ENCODE data around the gene NPBWR2.
"Not testable (repeated sequence)": the region's sequence is repeated elsewhere in the genome, so short reads cannot be mapped to it uniquely, and the experiment has no call there.

The NPBWR2 gene

DNA sequence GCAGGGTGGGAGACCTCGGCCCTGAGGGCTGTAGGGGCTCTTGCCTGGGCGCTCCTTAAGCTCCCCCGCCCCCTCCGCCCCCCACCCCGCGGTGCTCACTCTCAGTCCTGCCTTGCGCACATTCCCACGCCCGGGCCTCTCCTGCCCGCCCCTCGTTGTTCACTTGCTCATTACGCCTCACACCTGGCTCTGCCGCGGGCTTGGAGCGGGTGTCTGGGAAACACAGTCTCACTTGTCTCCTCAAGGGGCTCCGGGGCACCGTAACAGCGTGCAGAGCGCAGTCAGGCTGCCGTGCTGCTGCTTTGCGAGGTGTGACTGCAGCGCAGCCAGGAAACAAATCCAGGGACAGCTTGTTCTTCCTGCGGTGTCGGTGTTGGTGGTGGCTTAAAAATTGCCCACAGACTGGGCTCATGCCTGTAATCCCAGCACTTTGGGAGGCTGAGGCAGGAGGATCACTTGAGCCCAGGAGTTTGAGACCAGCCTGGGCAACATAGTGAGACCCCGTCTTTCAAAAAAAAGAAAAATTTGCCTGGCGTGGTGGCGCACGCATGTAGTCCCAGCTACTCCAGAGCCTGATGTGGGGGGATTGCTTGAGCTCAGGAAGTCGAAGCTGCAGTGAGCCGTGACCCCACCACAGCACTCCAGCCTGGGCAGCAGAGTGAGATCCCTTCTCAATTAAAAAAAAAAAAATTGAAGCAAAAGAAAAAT lies 4.6 kb downstream of the NPBWR2 start:
- no peak for DNase-seq

DNA sequence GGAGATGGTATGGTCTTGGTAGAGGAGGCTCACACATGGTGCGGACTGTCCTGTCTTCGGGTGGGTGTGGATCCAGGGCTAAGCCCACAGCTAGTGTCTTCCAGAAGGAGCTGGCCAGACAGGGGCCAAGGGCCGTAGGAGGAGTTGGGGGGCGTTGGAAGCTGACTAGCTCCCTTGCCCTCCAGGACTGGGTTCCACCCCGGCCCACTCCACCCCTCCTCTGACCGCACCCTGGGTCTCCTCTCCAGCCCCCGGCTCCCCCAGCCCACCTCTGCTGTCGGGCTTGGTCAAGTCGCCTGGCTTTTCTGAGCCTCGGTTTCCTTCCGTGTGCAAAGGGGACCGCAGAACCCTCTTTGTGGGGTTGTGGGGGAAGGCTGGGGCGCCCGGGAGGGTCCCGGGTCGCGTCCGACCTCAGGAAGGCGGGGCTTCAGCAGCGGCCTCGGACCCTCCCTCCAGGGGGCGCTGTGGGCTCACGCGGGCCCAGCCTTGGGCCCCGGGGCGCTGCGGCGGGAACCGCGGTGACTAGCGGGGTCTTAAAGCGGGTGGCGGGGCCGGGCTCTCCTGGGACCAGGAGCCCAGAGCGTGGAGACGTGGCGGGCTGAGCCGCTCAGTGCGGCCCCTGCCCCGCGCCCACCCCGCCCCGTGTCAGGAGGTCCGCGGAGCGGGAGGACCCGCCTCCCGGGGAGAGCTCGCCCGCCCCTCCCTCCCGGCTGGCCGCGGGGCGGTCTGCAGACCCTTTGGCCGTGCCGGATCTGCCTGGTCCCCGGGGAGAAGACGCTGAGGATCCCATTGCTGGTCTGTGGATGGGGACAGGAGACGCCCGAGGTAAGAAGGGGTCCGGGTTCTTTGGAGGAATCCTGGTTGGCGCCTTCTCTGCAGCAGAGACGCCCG lies 5.4 kb downstream of the NPBWR2 start:
- no peak for DNase-seq

DNA sequence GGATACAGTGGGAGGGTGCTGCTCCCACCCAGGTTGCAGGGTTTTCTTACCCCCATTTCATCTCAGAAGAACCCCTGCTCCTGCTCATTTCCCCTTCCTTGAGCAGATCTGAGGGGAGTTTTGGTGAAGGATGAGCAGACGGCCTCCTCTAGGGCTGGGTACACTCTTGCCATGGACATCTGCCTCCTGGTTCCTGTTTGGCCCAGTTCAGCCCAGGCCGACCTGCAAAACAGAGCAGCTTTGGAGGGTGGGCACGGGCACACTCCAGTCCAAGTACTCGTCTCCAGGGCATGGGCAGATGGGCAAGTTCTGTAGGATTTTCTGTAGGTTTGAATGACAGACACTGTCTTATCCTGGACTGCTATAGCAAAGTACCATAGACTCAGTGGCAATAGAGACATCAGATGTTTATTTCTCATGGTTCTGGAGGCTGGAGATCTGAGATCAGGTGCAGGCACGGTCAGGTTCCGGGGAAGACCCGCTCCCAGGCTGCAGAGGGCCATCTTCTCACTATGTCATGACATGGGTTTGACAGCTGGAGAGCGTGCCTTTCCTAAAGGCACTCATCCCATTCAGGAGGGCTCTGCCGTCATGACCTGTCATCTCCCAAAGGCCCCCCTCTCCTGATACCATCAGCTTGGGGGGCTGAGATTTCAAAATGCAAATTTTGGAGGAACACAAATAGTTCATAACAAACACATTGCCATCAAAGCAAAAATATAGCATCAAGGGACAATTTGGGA lies 6.2 kb downstream of the NPBWR2 start:
- no peak for DNase-seq

DNA sequence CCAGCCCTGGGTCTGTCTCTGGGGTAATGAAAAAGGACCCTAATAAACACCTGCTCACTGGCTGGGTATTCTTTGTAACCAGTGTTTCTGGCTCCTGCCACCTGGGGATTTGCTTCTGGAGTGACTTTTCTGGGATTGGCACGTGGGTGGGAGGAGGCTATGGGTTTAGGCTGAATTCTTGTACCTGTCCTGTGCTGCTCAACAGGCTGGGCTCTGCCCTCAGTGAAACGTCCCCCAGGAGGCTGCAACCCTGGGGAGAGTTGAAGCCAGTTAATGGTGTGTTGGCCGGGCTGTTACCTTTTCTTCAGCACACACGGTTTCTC lies 6.8 kb downstream of the NPBWR2 start:
- no peak for DNase-seq

DNA sequence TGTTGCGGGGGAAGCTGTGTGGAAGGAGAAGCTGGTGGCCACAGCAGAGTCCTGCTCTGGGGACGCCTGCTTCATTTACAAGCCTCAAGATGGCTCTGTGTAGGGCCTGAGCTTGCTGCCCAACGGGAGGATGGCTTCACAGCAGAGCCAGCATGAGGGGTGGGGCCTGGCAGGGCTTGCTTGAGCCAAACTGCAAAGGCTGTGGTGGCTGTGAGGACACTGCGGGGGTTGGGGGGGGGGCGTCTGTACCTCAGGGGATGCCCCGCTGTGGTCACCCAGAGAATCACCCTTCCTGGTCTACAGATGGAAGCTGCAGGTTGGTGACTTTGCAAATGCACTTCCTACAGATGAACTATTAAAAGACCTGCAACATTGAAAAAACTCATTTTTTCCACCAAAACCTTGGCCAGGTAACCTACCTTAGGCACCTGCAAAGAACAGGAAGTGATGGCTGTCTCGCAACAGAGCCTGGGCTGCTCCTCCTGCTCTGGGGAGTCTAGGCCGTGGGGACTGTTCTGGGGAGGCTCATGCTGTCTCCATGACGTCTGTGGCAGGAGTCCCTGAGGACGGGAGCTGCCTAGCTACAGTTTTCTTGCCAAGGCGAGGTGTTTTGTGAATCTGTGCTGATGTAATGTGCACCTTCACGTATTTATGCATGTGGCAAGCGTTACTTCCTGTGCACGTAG lies 7.3 kb downstream of the NPBWR2 start:
- no peak for DNase-seq

DNA sequence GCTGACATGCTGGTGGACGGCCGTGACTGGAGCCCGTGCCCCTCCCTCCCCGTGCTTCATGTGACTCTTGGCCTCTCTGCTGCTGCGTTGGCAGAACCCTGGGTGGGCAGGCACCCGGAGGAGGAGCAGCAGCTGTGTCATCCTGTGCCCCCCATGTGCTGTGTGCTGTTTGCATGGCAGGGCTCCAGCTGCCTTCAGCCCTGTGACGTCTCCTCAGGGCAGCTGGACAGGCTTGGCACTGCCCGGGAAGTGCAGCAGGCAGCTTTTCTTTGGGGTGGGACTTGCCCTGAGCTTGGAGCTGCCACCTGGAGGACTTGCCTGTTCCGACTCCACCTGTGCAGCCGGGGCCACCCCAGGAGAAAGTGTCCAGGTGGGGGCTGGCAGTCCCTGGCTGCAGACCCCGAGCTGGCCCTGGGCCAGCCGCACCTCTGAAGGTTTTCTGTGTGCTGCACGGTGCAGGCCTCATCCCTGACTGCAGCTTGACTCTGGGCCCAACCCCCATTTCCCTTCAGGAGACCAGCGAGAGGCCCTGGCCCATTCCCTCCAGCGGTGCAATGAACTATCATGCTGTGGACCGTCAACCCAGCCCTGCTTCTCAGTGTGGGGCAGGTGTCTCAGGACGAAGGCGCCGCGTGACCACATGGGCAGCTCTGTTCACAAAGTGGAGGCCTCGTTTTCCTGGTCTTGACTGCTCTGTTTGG lies 8.1 kb downstream of the NPBWR2 start:
- DNase-seq, result no peak

DNA sequence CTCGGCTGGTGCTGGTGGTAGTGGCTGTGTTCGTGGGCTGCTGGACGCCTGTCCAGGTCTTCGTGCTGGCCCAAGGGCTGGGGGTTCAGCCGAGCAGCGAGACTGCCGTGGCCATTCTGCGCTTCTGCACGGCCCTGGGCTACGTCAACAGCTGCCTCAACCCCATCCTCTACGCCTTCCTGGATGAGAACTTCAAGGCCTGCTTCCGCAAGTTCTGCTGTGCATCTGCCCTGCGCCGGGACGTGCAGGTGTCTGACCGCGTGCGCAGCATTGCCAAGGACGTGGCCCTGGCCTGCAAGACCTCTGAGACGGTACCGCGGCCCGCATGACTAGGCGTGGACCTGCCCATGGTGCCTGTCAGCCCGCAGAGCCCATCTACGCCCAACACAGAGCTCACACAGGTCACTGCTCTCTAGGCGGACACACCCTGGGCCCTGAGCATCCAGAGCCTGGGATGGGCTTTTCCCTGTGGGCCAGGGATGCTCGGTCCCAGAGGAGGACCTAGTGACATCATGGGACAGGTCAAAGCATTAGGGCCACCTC lies 8.8 kb downstream of the NPBWR2 start:
- no peak for DNase-seq

DNA sequence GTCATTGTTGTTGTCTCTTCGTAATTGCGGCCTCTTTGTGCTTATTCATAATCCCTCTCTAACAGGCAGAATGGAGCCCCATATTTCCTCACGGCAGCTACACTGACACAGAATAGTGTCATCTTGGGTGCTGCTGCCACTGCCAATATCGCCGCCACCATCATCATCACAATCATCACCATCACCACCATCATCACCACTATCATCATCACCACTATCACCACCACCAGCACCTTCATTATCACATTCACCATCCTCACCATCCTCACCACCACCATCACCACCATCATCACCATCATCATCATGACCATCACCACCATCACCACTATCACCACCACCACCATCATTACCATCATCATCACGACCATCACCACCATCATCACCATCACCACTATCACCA lies 10.8 kb downstream of the NPBWR2 start:
- no peak for DNase-seq

DNA sequence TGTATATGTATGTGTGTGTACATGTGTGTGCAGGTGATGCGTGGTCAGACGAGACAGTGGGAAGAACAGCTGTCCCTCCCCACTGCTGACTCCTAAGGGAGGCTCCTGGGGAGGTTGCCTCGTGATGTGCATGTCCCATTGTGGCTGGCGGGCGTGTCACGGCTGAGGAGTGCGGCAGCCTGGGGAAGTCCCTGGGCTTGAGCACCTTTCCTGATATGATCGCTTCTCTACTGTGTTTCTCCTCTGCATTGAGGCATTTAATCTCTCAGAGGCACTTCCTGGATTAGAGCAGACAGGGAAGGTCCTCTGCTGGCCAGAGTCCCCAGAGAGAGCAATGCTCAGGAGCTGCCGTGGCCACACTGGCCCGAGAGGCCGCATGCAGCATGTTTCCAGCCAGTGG lies 11.4 kb downstream of the NPBWR2 start:
- no peak for DNase-seq

DNA sequence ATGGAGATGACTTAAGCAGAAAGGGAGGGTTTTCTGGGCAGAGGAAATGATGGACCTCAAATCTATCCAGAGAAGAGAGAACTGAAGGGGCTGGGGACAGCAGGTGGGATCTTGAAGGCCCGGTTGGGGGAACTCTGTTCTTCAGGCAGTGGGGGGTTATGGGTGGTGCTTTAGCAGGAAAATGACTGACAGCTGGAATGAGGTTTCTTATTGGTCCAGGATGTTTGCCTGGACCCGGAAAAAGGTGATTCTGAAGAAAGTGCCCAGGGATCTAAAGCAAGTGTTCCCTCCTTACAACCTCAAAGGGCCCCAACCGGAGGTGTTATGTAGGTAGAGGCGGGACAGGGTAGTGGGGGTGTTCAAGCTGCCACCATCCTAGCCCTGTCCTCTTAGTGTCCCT lies 11.9 kb downstream of the NPBWR2 start:
- DNase-seq, result no peak

DNA sequence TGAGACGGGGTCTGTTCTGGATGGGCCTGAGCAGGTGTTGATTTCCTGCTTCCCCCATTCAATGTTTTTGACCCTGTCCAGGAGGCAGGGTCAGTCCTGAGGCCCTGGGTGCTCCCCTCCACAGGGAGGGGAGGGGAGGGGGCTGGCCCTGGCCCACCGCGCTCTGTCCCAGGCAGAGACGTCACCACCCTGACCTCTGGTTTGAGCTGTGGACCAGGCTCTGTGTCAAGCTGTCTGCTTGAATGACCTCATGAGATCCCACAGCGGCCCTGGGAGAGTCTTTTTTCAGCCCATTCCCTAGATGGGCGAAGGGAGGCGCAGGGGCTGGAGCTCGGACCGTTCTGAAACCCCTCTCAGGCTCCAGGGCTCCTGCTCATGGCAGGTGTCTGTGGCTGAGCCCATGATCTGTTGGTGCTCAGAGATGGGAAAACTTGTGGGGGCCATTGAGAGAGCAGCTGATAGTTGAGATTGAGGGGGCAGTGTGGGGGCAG lies 14.3 kb downstream of the NPBWR2 start:
- DNase-seq, result no peak

DNA sequence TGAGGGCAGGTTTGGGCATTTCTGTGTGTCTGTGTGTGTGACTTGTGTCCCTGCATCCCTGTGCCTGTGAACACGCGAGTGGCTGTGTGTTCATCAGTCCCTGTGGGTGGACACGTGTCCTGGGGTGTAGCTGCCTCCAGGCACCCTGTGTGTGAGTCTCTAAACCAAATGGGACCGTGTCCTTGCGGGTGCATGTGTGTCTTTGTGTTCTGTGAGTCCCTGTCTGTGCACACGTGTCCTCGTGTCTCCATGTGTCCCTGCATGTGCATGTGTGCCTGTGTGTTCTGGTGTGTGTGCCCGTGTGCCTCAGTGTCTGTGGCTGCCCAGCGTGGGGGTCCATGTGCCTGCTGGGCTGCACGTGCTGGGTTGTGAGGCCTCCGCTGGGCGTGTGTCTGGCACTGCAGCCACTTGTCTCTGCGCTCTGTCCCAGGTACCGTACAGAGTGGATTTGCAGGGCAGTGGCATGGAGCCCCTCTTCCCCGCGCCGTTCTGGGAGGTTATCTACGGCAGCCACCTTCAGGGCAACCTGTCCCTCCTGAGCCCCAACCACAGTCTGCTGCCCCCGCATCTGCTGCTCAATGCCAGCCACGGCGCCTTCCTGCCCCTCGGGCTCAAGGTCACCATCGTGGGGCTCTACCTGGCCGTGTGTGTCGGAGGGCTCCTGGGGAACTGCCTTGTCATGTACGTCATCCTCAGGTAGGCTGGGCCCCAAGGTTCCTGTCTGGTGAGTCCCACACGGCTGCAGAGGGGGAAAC lies 14.9 kb downstream of the NPBWR2 start:
- no peak for DNase-seq

DNA sequence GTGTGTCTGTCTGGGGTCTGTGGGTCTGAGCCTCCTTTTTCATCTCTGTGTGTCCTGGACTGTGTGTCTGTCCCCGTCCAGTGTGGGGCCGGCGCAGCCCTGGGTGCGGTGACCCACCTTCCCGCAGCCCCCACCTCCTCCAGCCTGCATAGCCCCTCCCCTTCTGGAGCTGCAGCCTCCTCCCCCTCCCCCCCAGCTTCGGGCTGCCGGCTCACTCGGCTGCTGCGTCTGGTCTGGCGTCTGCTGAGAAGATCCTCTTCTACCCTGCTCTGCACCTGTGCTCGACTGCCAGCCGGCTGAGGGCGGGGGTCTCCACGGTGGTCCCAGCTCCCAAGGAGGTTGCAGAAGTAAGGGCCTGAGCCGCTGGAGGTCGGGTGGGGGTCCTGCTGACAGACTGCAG lies 15.6 kb downstream of the NPBWR2 start:
- no peak for DNase-seq

DNA sequence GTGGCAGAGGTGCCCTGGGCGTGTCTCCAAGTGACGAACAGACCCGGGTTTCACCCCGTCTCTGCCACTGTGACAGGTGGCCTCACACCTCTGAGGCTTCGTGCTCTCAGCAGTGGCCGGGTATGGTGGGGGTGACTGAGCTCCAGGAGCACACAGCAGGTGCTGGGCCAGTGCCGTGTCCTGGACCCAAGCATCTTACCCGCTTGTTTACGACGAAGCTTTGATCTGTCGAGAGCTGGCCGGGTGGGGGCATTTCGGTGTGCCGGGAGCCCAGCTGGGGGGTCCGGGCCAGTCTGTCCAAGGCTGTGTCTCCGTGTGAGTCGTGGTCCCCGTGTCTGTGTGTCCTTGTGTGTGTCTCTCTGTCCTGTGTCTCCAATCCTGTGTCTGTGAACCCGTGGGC lies 16.0 kb downstream of the NPBWR2 start:
- DNase-seq, result no peak

DNA sequence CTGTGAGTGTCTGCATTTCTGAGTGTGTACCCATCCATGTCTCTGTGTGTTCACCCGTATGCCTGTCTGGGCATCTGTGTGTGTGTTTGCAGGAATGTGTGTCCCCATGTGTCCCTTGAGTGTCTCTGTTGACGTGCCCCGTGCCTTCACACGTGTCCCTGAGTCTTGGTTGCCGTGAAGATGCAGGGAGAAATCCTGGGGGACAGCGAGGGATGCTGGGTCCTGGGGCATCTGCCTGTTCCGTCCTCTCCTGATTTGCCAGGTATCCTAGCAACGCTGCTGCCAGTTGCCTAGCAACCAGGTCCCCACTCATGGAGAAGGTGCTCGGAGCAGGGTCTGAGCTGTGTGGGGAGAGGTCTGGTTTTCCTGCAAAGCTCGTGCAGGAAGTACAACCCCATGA lies 17.2 kb downstream of the NPBWR2 start:
- no peak for DNase-seq

DNA sequence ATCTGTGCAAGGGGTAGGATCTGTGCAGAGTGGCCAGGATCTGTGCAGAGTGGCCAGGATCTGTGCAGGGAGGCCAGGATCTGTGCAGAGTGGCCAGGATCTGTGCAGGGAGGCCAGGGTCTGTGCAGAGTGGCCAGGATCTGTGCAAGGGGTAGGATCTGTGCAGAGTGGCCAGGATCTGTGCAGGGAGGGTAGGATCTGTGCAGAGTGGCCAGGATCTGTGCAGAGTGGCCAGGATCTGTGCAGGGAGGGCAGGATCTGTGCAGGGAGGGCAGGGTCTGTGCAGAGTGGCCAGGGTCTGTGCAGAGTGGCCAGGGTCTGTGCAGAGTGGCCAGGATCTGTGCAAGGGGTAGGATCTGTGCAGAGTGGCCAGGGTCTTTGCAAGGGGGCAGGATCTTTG lies 18.8 kb downstream of the NPBWR2 start:
- DNase-seq, result not testable (repeated sequence)

DNA sequence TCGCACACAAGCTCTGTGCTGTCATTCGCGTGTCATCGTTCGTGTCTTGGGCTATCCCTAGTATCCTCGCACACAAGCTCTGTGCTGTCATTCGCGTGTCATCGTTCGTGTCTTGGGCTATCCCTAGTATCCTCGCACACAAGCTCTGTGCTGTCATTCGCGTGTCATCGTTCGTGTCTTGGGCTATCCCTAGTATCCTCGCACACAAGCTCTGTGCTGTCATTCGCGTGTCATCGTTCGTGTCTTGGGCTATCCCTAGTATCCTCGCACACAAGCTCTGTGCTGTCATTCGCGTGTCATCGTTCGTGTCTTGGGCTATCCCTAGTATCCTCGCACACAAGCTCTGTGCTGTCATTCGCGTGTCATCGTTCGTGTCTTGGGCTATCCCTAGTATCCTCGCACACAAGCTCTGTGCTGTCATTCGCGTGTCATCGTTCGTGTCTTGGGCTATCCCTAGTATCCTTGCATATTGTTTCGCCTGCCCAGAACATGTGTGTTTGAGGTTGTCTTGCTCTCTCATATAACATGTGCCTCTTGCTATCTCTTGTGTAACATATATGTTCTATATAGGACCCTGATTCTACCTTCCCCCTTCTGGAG lies 20.0 kb downstream of the NPBWR2 start:
- DNase-seq, result not testable (repeated sequence)

DNA sequence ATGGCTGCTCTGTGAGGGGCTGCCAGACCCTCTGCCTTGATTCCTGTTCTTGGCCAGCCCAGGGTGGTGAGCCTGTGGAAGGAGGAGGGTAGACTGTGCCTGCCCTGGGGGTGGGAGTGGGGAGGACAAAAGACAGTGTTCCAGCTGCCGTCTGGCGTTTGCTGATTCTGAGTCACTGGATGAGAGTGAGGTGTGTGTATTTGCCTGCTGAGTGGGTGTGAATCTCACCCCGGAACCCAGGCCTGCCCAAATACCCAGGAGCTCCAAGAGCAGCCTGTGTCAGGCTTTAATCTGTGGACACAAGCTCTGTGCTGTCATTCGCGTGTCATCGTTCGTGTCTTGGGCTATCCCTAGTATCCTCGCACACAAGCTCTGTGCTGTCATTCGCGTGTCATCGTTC lies 20.6 kb downstream of the NPBWR2 start:
- DNase-seq, result no peak

DNA sequence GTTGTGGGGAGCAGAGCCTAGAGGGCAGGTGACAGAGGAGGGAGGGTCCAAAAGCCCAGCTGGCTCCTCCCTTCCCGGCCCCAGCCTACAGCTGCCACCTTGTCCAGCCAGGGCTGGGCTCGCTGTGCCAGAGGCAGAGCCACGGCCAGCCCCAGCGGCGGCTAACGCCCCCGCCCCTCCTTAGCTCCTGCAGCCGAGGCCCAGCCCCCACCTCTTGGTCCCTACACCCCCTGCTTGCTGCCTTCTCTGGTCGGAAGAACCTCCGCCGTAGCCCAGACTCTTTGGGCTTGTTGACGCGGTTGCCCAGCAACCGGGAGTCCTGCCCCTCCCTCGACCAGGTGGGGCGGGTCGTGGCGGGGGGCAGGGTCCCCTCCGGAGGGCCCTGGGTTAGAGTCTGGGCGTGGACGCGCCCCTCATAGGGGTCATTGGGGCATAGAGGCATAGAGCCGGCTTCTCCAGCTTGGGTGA lies 22.6 kb downstream of the NPBWR2 start:
- no peak for DNase-seq

DNA sequence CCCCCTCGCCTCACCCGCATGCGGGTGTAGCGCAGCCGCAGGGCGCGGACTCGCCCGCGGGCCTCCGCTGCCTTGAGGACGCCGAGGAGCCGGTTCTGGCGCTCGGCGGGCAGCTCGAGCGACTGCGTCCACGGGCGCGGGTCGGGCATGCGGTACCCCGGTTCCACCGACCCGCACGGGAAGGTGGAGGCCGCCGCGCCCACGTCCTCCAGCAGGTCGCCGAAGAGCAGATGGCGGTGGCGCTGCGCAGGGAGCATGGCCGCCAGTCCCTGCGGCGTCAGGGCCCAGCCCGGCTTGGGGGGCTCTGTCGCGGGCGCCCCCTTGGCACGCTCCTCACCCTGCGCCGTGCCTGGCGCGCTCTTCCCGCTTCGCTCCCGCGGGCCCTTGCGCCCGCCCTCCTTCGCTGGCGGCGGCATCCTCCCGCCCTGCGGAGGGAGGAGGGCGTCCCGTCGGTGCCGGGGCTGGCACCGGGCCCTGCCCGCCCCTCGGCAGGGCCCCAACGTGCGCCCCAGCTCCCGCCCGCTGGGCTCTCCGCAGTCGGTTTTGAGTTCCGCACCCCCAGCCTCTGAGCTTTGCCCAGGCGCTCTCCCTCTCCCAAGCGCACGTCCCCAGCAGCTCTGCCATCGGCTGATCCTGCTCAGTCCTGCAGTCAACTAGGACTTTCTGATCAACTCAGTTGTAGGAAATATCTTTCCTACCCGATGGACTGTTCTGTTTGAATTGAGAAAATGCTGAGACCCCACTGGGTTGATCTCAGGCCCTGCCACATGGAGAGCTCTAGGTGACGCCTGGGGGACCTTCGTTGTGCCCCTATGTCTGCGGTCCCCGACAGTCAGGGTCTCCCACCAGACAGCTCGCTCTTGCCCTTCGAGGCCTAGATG lies 23.3 kb downstream of the NPBWR2 start, which contains the start of gene LKAAEAR1:
LKAAEAR1 (minus strand) TSS at position 595 of the 881 bp plus-strand sequence; CDS start at position 416, 179 bp downstream.
- DNase-seq, result no peak
